GM23338 (cell line): Measurements from ENCODE around the gene IGFBP6. TPM values are rescaled to one million over a fixed set of nuclear protein-coding genes. Genes with fewer than 3 reads are reported as not detected.

ENCODE experiments used
- ATAC-seq: fragments of 200-7000 bp; cut with Tn5 transposase; 3 replicates; pipeline ENCODE4 v1.9.1; 2020
- DNase-seq: peaks from one replicate; pipeline ENCODE4 v3.0.0-alpha.2; 2015; ENCODE audit warnings: low spot score
- H2AFZ ChIP-seq: fragments of 200-600 bp; sonication (generic); 2 replicates; pipeline ENCODE4 v1.8.0; 2016; ENCODE audit warnings: antibody characterized with exemption, mild to moderate bottlenecking, moderate library complexity
- H3F3A ChIP-seq: fragments of 200-600 bp; sonication (generic); replicated peaks from 2 replicates; pipeline ENCODE4 v1.8.0; 2017; ENCODE audit warnings: antibody characterized with exemption, mixed run types, low read depth
- H3K27ac ChIP-seq: fragments of 200-600 bp; sonication (generic); 2 replicates; pipeline ENCODE4 v1.6.1; 2016; ENCODE audit warnings: low read depth
- H3K27me3 ChIP-seq: fragments of 200-600 bp; sonication (generic); 2 replicates; pipeline ENCODE4 v1.8.0; 2016; ENCODE audit warnings: mild to moderate bottlenecking, mixed run types, moderate library complexity; ENCODE audit not compliant: insufficient read depth
- H3K36me3 ChIP-seq: fragments of 200-600 bp; sonication (generic); 2 replicates; pipeline ENCODE4 v1.8.0; 2016; ENCODE audit warnings: mild to moderate bottlenecking; ENCODE audit not compliant: insufficient read depth
- H3K4me1 ChIP-seq: fragments of 200-600 bp; sonication (generic); 2 replicates; pipeline ENCODE4 v1.8.0; 2016; ENCODE audit warnings: mild to moderate bottlenecking, moderate library complexity; ENCODE audit not compliant: insufficient read depth
- H3K4me2 ChIP-seq: fragments of 200-600 bp; sonication (generic); 2 replicates; pipeline ENCODE4 v1.7.1; 2017; ENCODE audit warnings: mixed run types
- H3K4me3 ChIP-seq: fragments of 200-600 bp; sonication (generic); 2 replicates; pipeline ENCODE4 v1.6.1; 2016; ENCODE audit warnings: mixed run types
- H3K79me2 ChIP-seq: fragments of 200-600 bp; sonication (generic); replicated peaks from 2 replicates; pipeline ENCODE4 v1.8.0; 2017; ENCODE audit warnings: mild to moderate bottlenecking; ENCODE audit not compliant: insufficient read depth
- H3K9me2 ChIP-seq: fragments of 200-600 bp; sonication (generic); 2 replicates; pipeline ENCODE4 v1.8.0; 2017; ENCODE audit not compliant: insufficient read depth
- H4K20me1 ChIP-seq: fragments of 200-600 bp; sonication (generic); replicated peaks from 2 replicates; pipeline ENCODE4 v1.8.0; 2017; ENCODE audit warnings: mild to moderate bottlenecking; ENCODE audit not compliant: insufficient read depth
- H3K27ac Mint-ChIP-seq: 2 replicates; pipeline ENCODE4 v1.8.0; 2020; ENCODE audit warnings: inconsistent platforms, mild to moderate bottlenecking, moderate library complexity, mixed read lengths
- H3K27me3 Mint-ChIP-seq: 3 replicates; pipeline ENCODE4 v1.8.0; 2022; ENCODE audit warnings: low read depth, mild to moderate bottlenecking, moderate library complexity, mixed read lengths, inconsistent platforms; ENCODE audit not compliant: insufficient read depth, poor library complexity
- H3K36me3 Mint-ChIP-seq: 3 replicates; pipeline ENCODE4 v1.8.0; 2021; ENCODE audit warnings: low read depth, mild to moderate bottlenecking, inconsistent platforms, moderate library complexity, mixed read lengths
- H3K4me1 Mint-ChIP-seq: 3 replicates; pipeline ENCODE4 v1.8.0; 2020; ENCODE audit warnings: mild to moderate bottlenecking, inconsistent platforms, mixed read lengths
- H3K4me3 Mint-ChIP-seq: 3 replicates; pipeline ENCODE4 v1.8.0; 2021; ENCODE audit warnings: moderate library complexity, mild to moderate bottlenecking, inconsistent platforms, mixed read lengths
- H3K9me3 Mint-ChIP-seq: 3 replicates; pipeline ENCODE4 v1.8.0; 2020; ENCODE audit warnings: moderate library complexity, mild to moderate bottlenecking, inconsistent platforms, mixed read lengths
- CREB1 ChIP-seq: fragments of 250-450 bp; sonication (Bioruptor Pico); IDR thresholded peaks from 2 replicates; pipeline ENCODE4 v1.5.0; 2020; ENCODE audit warnings: low read depth, mild to moderate bottlenecking, moderate library complexity
- CTCF ChIP-seq, 2 experiments: fragments of 200-600 bp in 1 of 2; sonication (generic) in 1 of 2; conservative IDR thresholded peaks; 2 replicates each; pipeline versions ENCODE4 v1.5.1 to v1.6.1; 2016 to 2017; ENCODE audit warnings: antibody characterized with exemption in 2 of 2, low read depth in 2 of 2, mild to moderate bottlenecking in 2 of 2, moderate library complexity in 1 of 2
- EZH2 ChIP-seq: fragments of 200-600 bp; sonication (generic); IDR thresholded peaks from one replicate; pipeline ENCODE4 v1.8.0; 2017; ENCODE audit warnings: antibody characterized with exemption, mild to moderate bottlenecking, low read depth; ENCODE audit not compliant: unreplicated experiment
- EZH2phosphoT487 ChIP-seq: fragments of 200-600 bp; sonication (generic); IDR thresholded peaks from one replicate; pipeline ENCODE4 v1.8.1; 2018; ENCODE audit warnings: antibody characterized with exemption; ENCODE audit not compliant: unreplicated experiment
- JUNB ChIP-seq: IDR thresholded peaks from one replicate; pipeline ENCODE4 v1.6.1; 2016; ENCODE audit warnings: antibody characterized with exemption; ENCODE audit not compliant: unreplicated experiment
- NANOG ChIP-seq: IDR thresholded peaks from 2 replicates; pipeline ENCODE4 v1.6.1; 2016; ENCODE audit warnings: antibody characterized with exemption, borderline replicate concordance
- POLR2AphosphoS5 ChIP-seq: IDR thresholded peaks from 2 replicates; pipeline ENCODE4 v1.6.1; 2016; ENCODE audit warnings: antibody characterized with exemption, low read depth
- STAT1 ChIP-seq: IDR thresholded peaks from one replicate; pipeline ENCODE4 v1.6.1; 2016; ENCODE audit warnings: antibody characterized with exemption; ENCODE audit not compliant: unreplicated experiment
- ZNF114 ChIP-seq: fragments of 250-450 bp; sonication (Bioruptor Pico); IDR thresholded peaks from 2 replicates; pipeline ENCODE4 v1.5.0; 2020; ENCODE audit warnings: mild to moderate bottlenecking, moderate library complexity
- ZNF331 ChIP-seq: fragments of 250-450 bp; sonication (Bioruptor Pico); IDR thresholded peaks from 2 replicates; pipeline ENCODE4 v1.5.0; 2020; ENCODE audit warnings: low read depth, mild to moderate bottlenecking, moderate library complexity
- ZNF462 ChIP-seq: fragments of 250-450 bp; sonication (Bioruptor Pico); IDR thresholded peaks from 2 replicates; pipeline ENCODE4 v1.5.0; 2020; ENCODE audit warnings: mild to moderate bottlenecking, moderate library complexity
- polyA plus RNA-seq: library from polyadenylated mRNA; unstranded; fragments of >200 nt; fragmentation: Nextera tagmentation; extraction: Ambion mirVana; gene quantifications from 2 replicates; pipeline ENCODE4 v1.2.1, GENCODE V29; 2016
- total RNA-seq: library from RNA; depleted of rRNA; stranded (reverse); fragments of >200 nt; shearing (Covaris generic); gene quantifications from 2 replicates; pipeline ENCODE4 v1.2.3, GENCODE V29; 2014

IGFBP6 gene
- total and polyA plus RNA-seq, 2 experiments from 2014 or later = 14.7 to 16.6 TPM

GRCh38 chr12:53063708-53064612 is 33.5 kb upstream of the IGFBP6 start:
- no peaks in the 10 kb centered on the region for H3K79me2 ChIP-seq
- H3K9me2 ChIP-seq = no peaks in the 10 kb centered on the region
- H3K27ac Mint-ChIP-seq = no peak overlapping the region
- H4K20me1 ChIP-seq = no peaks in the 10 kb centered on the region
- no peaks in the 10 kb centered on the region for H3F3A ChIP-seq
- no peak overlapping the region for H2AFZ ChIP-seq
- no peak for ATAC-seq
- H3K4me3 ChIP-seq = no peak overlapping the region
- TF ChIP-seq ZNF331 (CRISPR knock-in tag) (no peak), EZH2 (no peak), CREB1 (CRISPR knock-in tag) (no peak), POLR2AphosphoS5 (no peak)
- H3K27me3 Mint-ChIP-seq = peaks cover 13% of the 10 kb centered on the region
- H3K4me3 Mint-ChIP-seq = no peak overlapping the region
- no peaks in the 10 kb centered on the region for H3K9me3 Mint-ChIP-seq
- peaks cover 3% of the 10 kb centered on the region; the same call in 1 of the 3 replicates for H3K36me3 Mint-ChIP-seq
- DNase-seq = no peak
- peaks cover 4% of the 10 kb centered on the region; the same call in 1 of the 2 replicates for H3K4me1 ChIP-seq
- H3K4me1 Mint-ChIP-seq = peaks cover 19% of the 10 kb centered on the region
- no peak overlapping the region for H3K4me2 ChIP-seq
- H3K36me3 ChIP-seq = no peaks in the 10 kb centered on the region; the same call in 1 of the 2 replicates
- no peaks in the 10 kb centered on the region for H3K27me3 ChIP-seq
- no peak overlapping the region for H3K27ac ChIP-seq

GRCh38 chr12:53064613-53065436 is 32.6 kb upstream of the IGFBP6 start:
- Histone ChIP-seq H3F3A (no peaks in the 10 kb centered on the region), H2AFZ (no peak overlapping the region), H3K4me1 (peaks cover 9% of the 10 kb centered on the region), H3K36me3 (no peaks in the 10 kb centered on the region; the same call in 1 of the 2 replicates), H4K20me1 (no peaks in the 10 kb centered on the region), H3K79me2 (no peaks in the 10 kb centered on the region), H3K4me2 (no peak overlapping the region), H3K4me3 (no peak overlapping the region), H3K27me3 (no peaks in the 10 kb centered on the region), H3K27ac (no peak overlapping the region), H3K9me2 (no peaks in the 10 kb centered on the region)
- Mint-ChIP-seq H3K27ac (no peak overlapping the region), H3K9me3 (no peaks in the 10 kb centered on the region), H3K36me3 (peaks cover 3% of the 10 kb centered on the region; the same call in 1 of the 3 replicates), H3K4me3 (no peak overlapping the region), H3K4me1 (peaks cover 28% of the 10 kb centered on the region), H3K27me3 (peaks cover 13% of the 10 kb centered on the region)
- ATAC-seq (no peak), DNase-seq (no peak)
- no peak for TF ChIP-seq JUNB
- TF ChIP-seq ZNF462 = no peak
- no peak for TF ChIP-seq CREB1 (CRISPR knock-in tag)
- no peak for TF ChIP-seq CTCF (conservative IDR thresholded peaks at IDR 0.05; ENCODE audit: low read depth in 2 of 2)
- no peak for TF ChIP-seq EZH2
- no peak for TF ChIP-seq ZNF331 (CRISPR knock-in tag)
- no peak for TF ChIP-seq NANOG
- no peak for TF ChIP-seq STAT1
- no peak for TF ChIP-seq POLR2AphosphoS5
- TF ChIP-seq EZH2phosphoT487 = no peak
- no peak for TF ChIP-seq ZNF114 (CRISPR knock-in tag)
